Liver (tissue), 9 donors: ENCODE measurements around the gene RTN4R. TPM values are rescaled to one million over a fixed set of nuclear protein-coding genes. Genes with fewer than 3 reads are reported as not detected.

Source experiments
- DNase-seq: peaks from one replicate; pipeline ENCODE4 v3.0.0-alpha.2; 2017; ENCODE audit warnings: low spot score
- H3K27ac ChIP-seq, 2 donors: one replicate each; pipeline ENCODE4 v1.7.0; 2013; ENCODE audit warnings: inconsistent platforms in 2 of 2, low read length in 2 of 2, control low read depth in 1 of 2, low read depth in 1 of 2, mild to moderate bottlenecking in 1 of 2
- H3K27me3 ChIP-seq, 4 donors: one replicate each; pipeline versions ENCODE4 v1.6.1 to v1.7.0; 2013; ENCODE audit warnings: low read length in 3 of 4, inconsistent platforms in 1 of 4, mild to moderate bottlenecking in 1 of 4, moderate library complexity in 1 of 4; ENCODE audit not compliant: control insufficient read depth in 4 of 4, insufficient read depth in 4 of 4
- H3K36me3 ChIP-seq, 4 donors: one replicate each; pipeline versions ENCODE4 v1.6.1 to v1.7.0; 2013; ENCODE audit warnings: low read length in 3 of 4, mild to moderate bottlenecking in 3 of 4, low read depth in 1 of 4, moderate library complexity in 1 of 4; ENCODE audit not compliant: control insufficient read depth in 4 of 4, insufficient read depth in 3 of 4
- H3K4me1 ChIP-seq, 4 donors: one replicate each; pipeline versions ENCODE4 v1.6.1 to v1.7.0; 2013; ENCODE audit warnings: low read length in 3 of 4, mild to moderate bottlenecking in 3 of 4, moderate library complexity in 1 of 4; ENCODE audit not compliant: control insufficient read depth in 4 of 4, insufficient read depth in 4 of 4
- H3K4me3 ChIP-seq, 3 donors: one replicate each; pipeline versions ENCODE4 v1.6.1 to v1.7.0; 2013; ENCODE audit warnings: low read length in 3 of 3, control low read depth in 1 of 3, low read depth in 1 of 3, mild to moderate bottlenecking in 1 of 3
- H3K9ac ChIP-seq, 2 donors: one replicate each; pipeline ENCODE4 v1.7.0; 2013; ENCODE audit warnings: low read length in 2 of 2, mild to moderate bottlenecking in 2 of 2, moderate library complexity in 2 of 2, control low read depth in 1 of 2, low read depth in 1 of 2
- H3K9me3 ChIP-seq, 4 donors: one replicate each; pipeline versions ENCODE4 v1.6.1 to v1.7.0; 2013; ENCODE audit warnings: low read length in 3 of 4; ENCODE audit not compliant: control insufficient read depth in 4 of 4
- EGR1 ChIP-seq, 2 donors: IDR thresholded peaks; 2 replicates each; pipeline ENCODE4 v1.6.1; 2016 to 2018; ENCODE audit warnings: antibody characterized with exemption in 2 of 2, low read depth in 2 of 2
- FOXA1 ChIP-seq: IDR thresholded peaks from 2 replicates; pipeline ENCODE4 v1.6.1; 2016; ENCODE audit warnings: antibody characterized with exemption
- HNF4G ChIP-seq: IDR thresholded peaks from 2 replicates; pipeline ENCODE4 v1.6.1; 2016; ENCODE audit warnings: antibody characterized with exemption
- MAX ChIP-seq: IDR thresholded peaks from 2 replicates; pipeline ENCODE4 v1.6.1; 2016; ENCODE audit warnings: antibody characterized with exemption
- REST ChIP-seq: IDR thresholded peaks from 2 replicates; pipeline ENCODE4 v1.6.1; 2016; ENCODE audit warnings: antibody characterized with exemption, mild to moderate bottlenecking
- TAF1 ChIP-seq: conservative IDR thresholded peaks from 2 replicates; pipeline ENCODE4 v1.6.1; 2016; ENCODE audit warnings: antibody characterized with exemption, mild to moderate bottlenecking
- YY1 ChIP-seq: IDR thresholded peaks from 2 replicates; pipeline ENCODE4 v1.6.1; 2016; ENCODE audit warnings: antibody characterized with exemption, mild to moderate bottlenecking
- WGBS: extraction: QIAGEN DNeasy Blood & Tissue Kit; methylation state at CpG from one replicate; pipeline ENCODE4 v1.1.7; 2013; 5-methylcytosine and 5-hydroxymethylcytosine counted together
- polyA plus RNA-seq, 2 donors: library from polyadenylated mRNA; stranded (reverse) in 1 of 2; unstranded in 1 of 2; fragments of 200-250 nt in 1 of 2; fragments of >200 nt in 1 of 2; fragmentation: Nextera tagmentation in 1 of 2; extraction: Ambion mirVana in 1 of 2; gene quantifications; one replicate each; pipeline versions ENCODE4 v1.2.1 to v1.2.3, GENCODE V29; 2013 to 2015
- total RNA-seq, 2 donors: library from RNA; depleted of rRNA; stranded (reverse); fragments of >200 nt; gene quantifications; one replicate each; pipeline ENCODE4 v1.2.3, GENCODE V29; 2014
- TF ChIP-seq, protein P1 (sequence below): IDR thresholded peaks from 2 replicates; pipeline ENCODE4 v1.6.1; 2016; ENCODE audit warnings: antibody characterized with exemption
- TF ChIP-seq, protein P2 (sequence below): fragments of 150-350 bp; IDR thresholded peaks from 2 replicates; pipeline ENCODE4 v1.5.1; 2017; ENCODE audit warnings: improper control_type of control experiment, low read depth, low read length; ENCODE audit not compliant: missing input control
- donor health status: healthy.
- donor health status: healthy.
- donor health status: healthy.
- donor health status: healthy.
- donor health status: healthy.

Gene RTN4R
- total and polyA plus RNA-seq, 4 donors, result 0.33 to 10.4 (median 1.1) TPM

DNA sequence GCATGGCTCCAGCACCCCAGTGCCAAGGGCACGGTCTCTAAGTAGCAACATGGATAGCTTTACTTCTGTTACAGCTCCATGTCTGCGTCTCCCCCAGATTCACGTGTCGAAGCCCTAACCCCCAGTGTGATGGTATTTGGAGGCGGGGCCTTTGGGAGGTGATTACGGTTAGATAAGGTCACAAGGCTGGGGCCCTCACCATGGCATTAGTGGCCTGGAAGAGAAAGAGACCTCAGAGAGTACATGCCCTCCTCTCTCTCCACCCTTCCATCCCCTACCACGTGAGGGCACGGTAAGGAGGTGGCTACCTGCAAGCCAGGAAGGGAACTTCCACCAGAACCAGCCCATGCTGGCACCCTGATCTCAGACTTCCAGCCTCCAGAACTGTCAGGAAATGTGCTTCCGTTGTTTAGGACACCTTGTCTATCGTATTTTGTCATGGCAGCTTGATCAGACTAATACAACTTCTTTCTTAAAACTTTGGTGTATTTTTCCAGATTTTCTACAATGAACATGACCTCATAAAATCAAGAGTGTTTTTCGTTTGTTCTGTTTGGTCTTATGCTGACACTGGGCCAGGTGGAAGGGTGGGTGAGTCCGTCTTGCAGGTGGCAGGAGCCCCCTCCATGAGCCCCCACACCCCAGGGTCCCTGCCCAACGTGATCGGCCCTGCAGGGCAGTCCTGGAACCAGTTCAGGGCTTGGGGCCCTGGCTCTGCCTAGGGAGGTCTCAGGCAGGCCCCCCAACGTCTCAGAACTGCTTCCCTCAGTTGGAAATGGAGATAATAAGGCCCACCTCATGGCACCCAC is 10.7 kb downstream of the RTN4R start:
- 93% methylated on average over 15 of the region's 15 CpGs for WGBS
- H3K4me3 ChIP-seq, result no peak overlapping the region
- H3K9me3 ChIP-seq, result no peaks in the 10 kb centered on the region
- DNase-seq, result no peak
- no peaks in the 10 kb centered on the region for H3K36me3 ChIP-seq
- no peak overlapping the region for H3K27ac ChIP-seq
- no peak overlapping the region for H3K9ac ChIP-seq
- H3K4me1 ChIP-seq, result no peaks in the 10 kb centered on the region
- no peaks in the 10 kb centered on the region for H3K27me3 ChIP-seq
- TF ChIP-seq MAX (no peak), REST (no peak), TAF1 (no peak), EGR1 (IDR thresholded peaks at IDR 0.05; ENCODE audit: low read depth in 2 of 2) (no peak), YY1 (no peak), HNF4G (no peak)
- TF ChIP-seq, protein P1, sequence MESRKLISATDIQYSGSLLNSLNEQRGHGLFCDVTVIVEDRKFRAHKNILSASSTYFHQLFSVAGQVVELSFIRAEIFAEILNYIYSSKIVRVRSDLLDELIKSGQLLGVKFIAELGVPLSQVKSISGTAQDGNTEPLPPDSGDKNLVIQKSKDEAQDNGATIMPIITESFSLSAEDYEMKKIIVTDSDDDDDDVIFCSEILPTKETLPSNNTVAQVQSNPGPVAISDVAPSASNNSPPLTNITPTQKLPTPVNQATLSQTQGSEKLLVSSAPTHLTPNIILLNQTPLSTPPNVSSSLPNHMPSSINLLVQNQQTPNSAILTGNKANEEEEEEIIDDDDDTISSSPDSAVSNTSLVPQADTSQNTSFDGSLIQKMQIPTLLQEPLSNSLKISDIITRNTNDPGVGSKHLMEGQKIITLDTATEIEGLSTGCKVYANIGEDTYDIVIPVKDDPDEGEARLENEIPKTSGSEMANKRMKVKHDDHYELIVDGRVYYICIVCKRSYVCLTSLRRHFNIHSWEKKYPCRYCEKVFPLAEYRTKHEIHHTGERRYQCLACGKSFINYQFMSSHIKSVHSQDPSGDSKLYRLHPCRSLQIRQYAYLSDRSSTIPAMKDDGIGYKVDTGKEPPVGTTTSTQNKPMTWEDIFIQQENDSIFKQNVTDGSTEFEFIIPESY, result no peak
- TF ChIP-seq, protein P2, sequence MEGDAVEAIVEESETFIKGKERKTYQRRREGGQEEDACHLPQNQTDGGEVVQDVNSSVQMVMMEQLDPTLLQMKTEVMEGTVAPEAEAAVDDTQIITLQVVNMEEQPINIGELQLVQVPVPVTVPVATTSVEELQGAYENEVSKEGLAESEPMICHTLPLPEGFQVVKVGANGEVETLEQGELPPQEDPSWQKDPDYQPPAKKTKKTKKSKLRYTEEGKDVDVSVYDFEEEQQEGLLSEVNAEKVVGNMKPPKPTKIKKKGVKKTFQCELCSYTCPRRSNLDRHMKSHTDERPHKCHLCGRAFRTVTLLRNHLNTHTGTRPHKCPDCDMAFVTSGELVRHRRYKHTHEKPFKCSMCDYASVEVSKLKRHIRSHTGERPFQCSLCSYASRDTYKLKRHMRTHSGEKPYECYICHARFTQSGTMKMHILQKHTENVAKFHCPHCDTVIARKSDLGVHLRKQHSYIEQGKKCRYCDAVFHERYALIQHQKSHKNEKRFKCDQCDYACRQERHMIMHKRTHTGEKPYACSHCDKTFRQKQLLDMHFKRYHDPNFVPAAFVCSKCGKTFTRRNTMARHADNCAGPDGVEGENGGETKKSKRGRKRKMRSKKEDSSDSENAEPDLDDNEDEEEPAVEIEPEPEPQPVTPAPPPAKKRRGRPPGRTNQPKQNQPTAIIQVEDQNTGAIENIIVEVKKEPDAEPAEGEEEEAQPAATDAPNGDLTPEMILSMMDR, result no peak

GRCh38 chr22:20256551-20257211 is 11.4 kb downstream of the RTN4R start:
- H3K4me3 ChIP-seq, result no peak overlapping the region
- no peaks in the 10 kb centered on the region for H3K27me3 ChIP-seq
- whole genome bisulfite sequencing, result 93% methylated on average over 12 of the region's 12 CpGs
- no peaks in the 10 kb centered on the region for H3K4me1 ChIP-seq
- no peak overlapping the region for H3K9ac ChIP-seq
- no peaks in the 10 kb centered on the region for H3K9me3 ChIP-seq
- no peaks in the 10 kb centered on the region for H3K36me3 ChIP-seq
- no peak for DNase-seq
- TF ChIP-seq FOXA1 (no peak), MAX (no peak)
- H3K27ac ChIP-seq, result no peak overlapping the region
